ENCODE data around the gene TPCN1.

TPCN1 gene

GRCh38 chr12:113224955-113225354 lies 3.7 kb downstream of the TPCN1 start:
- DNase-seq (ENCODE audit: low read depth) = no peak
- no peak for TF ChIP-seq CTCF (IDR thresholded peaks at IDR 0.05; ENCODE audit: low read depth, low read length, missing control alignments)
- H3K4me3 ChIP-seq (ENCODE audit: low read depth, low read length) = no peak overlapping the region

GRCh38 chr12:113226696-113227568 lies 5.7 kb downstream of the TPCN1 start:
- H3K4me3 ChIP-seq (ENCODE audit: low read depth, low read length) = no peak overlapping the region
- no peak for TF ChIP-seq CTCF (IDR thresholded peaks at IDR 0.05; ENCODE audit: low read depth, low read length, missing control alignments)
- no peak for DNase-seq (ENCODE audit: low read depth)

GRCh38 chr12:113227686-113228391 lies 6.6 kb downstream of the TPCN1 start:
- DNase-seq (ENCODE audit: low read depth) = no peak
- no peak for TF ChIP-seq CTCF (IDR thresholded peaks at IDR 0.05; ENCODE audit: low read depth, low read length, missing control alignments)
- H3K4me3 ChIP-seq (ENCODE audit: low read depth, low read length) = no peak overlapping the region

GRCh38 chr12:113228394-113229028 lies 7.2 kb downstream of the TPCN1 start:
- TF ChIP-seq CTCF (IDR thresholded peaks at IDR 0.05; ENCODE audit: low read depth, low read length, missing control alignments) = no peak
- no peak for DNase-seq (ENCODE audit: low read depth)
- H3K4me3 ChIP-seq (ENCODE audit: low read depth, low read length) = no peak overlapping the region

GRCh38 chr12:113230315-113231234 lies 9.3 kb downstream of the TPCN1 start:
- no peak for TF ChIP-seq CTCF (IDR thresholded peaks at IDR 0.05; ENCODE audit: low read depth, low read length, missing control alignments)
- H3K4me3 ChIP-seq (ENCODE audit: low read depth, low read length) = no peak overlapping the region
- DNase-seq (ENCODE audit: low read depth) = no peak

All from GM12864 (cell line).